Activated CD4-positive, alpha-beta memory T cell treated with anti-CD3 and anti-CD28 coated beads, Interleukin-2, amount 10 ng/mL, durations not matched to agents 7 days and 5 days (primary cell): ENCODE results near the gene CORO2B. TPM values are rescaled to one million over a fixed set of nuclear protein-coding genes. Genes with fewer than 3 reads are reported as not detected.

Source experiments
- CTCF ChIA-PET: fragments of 350-600 bp; sonication (Branson Sonifier 250); formaldehyde crosslinking; loops from one replicate; lab custom pipeline; 2021; ENCODE audit warnings: antibody characterized with exemption, inconsistent platforms; lab: Charles Lee
- POLR2A ChIA-PET: fragments of 350-600 bp; sonication (Branson Sonifier 250); formaldehyde crosslinking; loops from one replicate; lab custom pipeline; 2021; ENCODE audit warnings: antibody characterized with exemption; lab: Charles Lee
- DNase-seq: peaks from one replicate; pipeline ENCODE4 v3.0.0-alpha.2; 2020
- H3K27ac Mint-ChIP-seq: one replicate; pipeline ENCODE4 v1.8.0; 2021; ENCODE audit warnings: mild to moderate bottlenecking, mixed read lengths
- H3K27me3 Mint-ChIP-seq: one replicate; pipeline ENCODE4 v1.8.0; 2021; ENCODE audit warnings: mixed read lengths
- H3K36me3 Mint-ChIP-seq: one replicate; pipeline ENCODE4 v1.8.0; 2021; ENCODE audit warnings: low read depth, mixed read lengths
- H3K4me1 Mint-ChIP-seq: one replicate; pipeline ENCODE4 v1.8.0; 2021; ENCODE audit warnings: mixed read lengths
- H3K4me3 Mint-ChIP-seq: one replicate; pipeline ENCODE4 v1.8.0; 2021; ENCODE audit warnings: mild to moderate bottlenecking, mixed read lengths
- H3K9me3 Mint-ChIP-seq: one replicate; pipeline ENCODE4 v1.8.0; 2021; ENCODE audit warnings: mixed read lengths
- total RNA-seq, 2 experiments: library from RNA; stranded (reverse); gene quantifications; one replicate each; pipeline ENCODE4 v1.2.3, GENCODE V29; 2021

CORO2B gene
- total RNA-seq, 2 experiments from 2014 or later = not detected

GRCh38 chr15:68651916-68652525 is 73.2 kb downstream of the CORO2B start:
- Mint-ChIP-seq H3K27me3 (peaks cover 7% of the 10 kb centered on the region), H3K36me3 (no peaks in the 10 kb centered on the region), H3K27ac (no peak overlapping the region), H3K4me1 (no peaks in the 10 kb centered on the region), H3K9me3 (no peaks in the 10 kb centered on the region), H3K4me3 (no peak overlapping the region)
- POLR2A ChIA-PET = no interaction called here
- CTCF ChIA-PET = interaction anchor here (1.0 to 5.3 kb wide), 9 partner anchors 11 to 103 kb away, joined by 3 to 37 read pairs (median 6); no protein-coding TSS in a partner anchor
- DNase-seq = no peak

GRCh38 chr15:68653031-68653635 is 74.3 kb downstream of the CORO2B start:
- no peak overlapping the region for H3K4me3 Mint-ChIP-seq
- no peaks in the 10 kb centered on the region for H3K9me3 Mint-ChIP-seq
- POLR2A ChIA-PET = no interaction called here
- H3K27ac Mint-ChIP-seq = no peak overlapping the region
- CTCF ChIA-PET = interaction anchor here (0.7 to 5.3 kb wide), 3 partner anchors 22 to 231 kb away, joined by 3 to 37 read pairs (median 9); no protein-coding TSS in a partner anchor
- DNase-seq = no peak
- H3K36me3 Mint-ChIP-seq = no peaks in the 10 kb centered on the region
- peaks cover 7% of the 10 kb centered on the region for H3K27me3 Mint-ChIP-seq
- H3K4me1 Mint-ChIP-seq = no peaks in the 10 kb centered on the region

- H3K27me3 Mint-ChIP-seq = peaks cover 7% of the 10 kb centered on the region
Observed at GRCh38 chr15:68653801-68654200, 75.0 kb downstream of the CORO2B start.

GRCh38 chr15:68654786-68655560 is 76.2 kb downstream of the CORO2B start:
- H3K27ac Mint-ChIP-seq = no peak overlapping the region
- ChIA-PET POLR2A (no interaction called here), CTCF (interaction anchor here (1.2 to 5.3 kb wide), 2 partner anchors 20 to 95 kb away, joined by 3 to 37 read pairs; no protein-coding TSS in a partner anchor)
- peaks cover 7% of the 10 kb centered on the region for H3K27me3 Mint-ChIP-seq
- DNase-seq = no peak
- no peaks in the 10 kb centered on the region for H3K4me1 Mint-ChIP-seq
- no peaks in the 10 kb centered on the region for H3K36me3 Mint-ChIP-seq
- no peaks in the 10 kb centered on the region for H3K9me3 Mint-ChIP-seq
- no peak overlapping the region for H3K4me3 Mint-ChIP-seq

More at GRCh38 chr15:68653801-68654200, 75.0 kb downstream of the CORO2B start:
- ChIA-PET POLR2A (no interaction called here), CTCF (interaction anchor here (1.2 to 5.3 kb wide), 2 partner anchors 21 to 94 kb away, joined by 3 to 37 read pairs; no protein-coding TSS in a partner anchor)
- DNase-seq = no peak
- no peaks in the 10 kb centered on the region for H3K36me3 Mint-ChIP-seq
- H3K4me3 Mint-ChIP-seq = no peak overlapping the region
- H3K9me3 Mint-ChIP-seq = no peaks in the 10 kb centered on the region
- no peaks in the 10 kb centered on the region for H3K4me1 Mint-ChIP-seq
- H3K27ac Mint-ChIP-seq = no peak overlapping the region

GRCh38 chr15:68655686-68656437 is 77.1 kb downstream of the CORO2B start:
- Mint-ChIP-seq H3K9me3 (no peaks in the 10 kb centered on the region), H3K4me1 (no peaks in the 10 kb centered on the region), H3K27ac (no peak overlapping the region), H3K27me3 (peaks cover 7% of the 10 kb centered on the region), H3K4me3 (no peak overlapping the region), H3K36me3 (no peaks in the 10 kb centered on the region)
- ChIA-PET POLR2A (no interaction called here), CTCF (interaction anchor here (1.5 kb wide), 1 partner anchor 18 kb away, joined by 8 read pairs; no protein-coding TSS in a partner anchor)
- DNase-seq = no peak

GRCh38 chr15:68656438-68656739 is 77.6 kb downstream of the CORO2B start:
- CTCF ChIA-PET = interaction anchor here (1.5 kb wide), 1 partner anchor 17 kb away, joined by 8 read pairs; no protein-coding TSS in a partner anchor
- POLR2A ChIA-PET = no interaction called here
- no peak for DNase-seq

GRCh38 chr15:68658151-68658550 is 79.4 kb downstream of the CORO2B start:
- Mint-ChIP-seq H3K36me3 (no peaks in the 10 kb centered on the region), H3K4me1 (no peaks in the 10 kb centered on the region), H3K4me3 (no peak overlapping the region), H3K27ac (no peak overlapping the region), H3K9me3 (no peaks in the 10 kb centered on the region), H3K27me3 (peaks cover 5% of the 10 kb centered on the region)
- ChIA-PET POLR2A (no interaction called here), CTCF (interaction anchor here (1.4 kb wide), 1 partner anchor 16 kb away, joined by 3 read pairs; no protein-coding TSS in a partner anchor)
- no peak for DNase-seq

More at GRCh38 chr15:68656438-68656739, 77.6 kb downstream of the CORO2B start:
- no peaks in the 10 kb centered on the region for H3K36me3 Mint-ChIP-seq
- no peaks in the 10 kb centered on the region for H3K4me1 Mint-ChIP-seq
- H3K27me3 Mint-ChIP-seq = peaks cover 7% of the 10 kb centered on the region
- H3K27ac Mint-ChIP-seq = no peak overlapping the region
- H3K9me3 Mint-ChIP-seq = no peaks in the 10 kb centered on the region
- no peak overlapping the region for H3K4me3 Mint-ChIP-seq

GRCh38 chr15:68658641-68659358 is 80.0 kb downstream of the CORO2B start:
- Mint-ChIP-seq H3K9me3 (no peaks in the 10 kb centered on the region), H3K36me3 (no peaks in the 10 kb centered on the region), H3K4me1 (no peaks in the 10 kb centered on the region), H3K4me3 (no peak overlapping the region), H3K27ac (no peak overlapping the region), H3K27me3 (peaks cover 10% of the 10 kb centered on the region)
- CTCF ChIA-PET = interaction anchor here (1.4 kb wide), 1 partner anchor 15 kb away, joined by 3 read pairs; no protein-coding TSS in a partner anchor
- POLR2A ChIA-PET = no interaction called here
- DNase-seq = no peak

GRCh38 chr15:68663526-68663925 is 84.7 kb downstream of the CORO2B start:
- Mint-ChIP-seq H3K36me3 (no peaks in the 10 kb centered on the region), H3K27me3 (peaks cover 19% of the 10 kb centered on the region), H3K4me3 (no peak overlapping the region), H3K9me3 (no peaks in the 10 kb centered on the region), H3K27ac (no peak overlapping the region), H3K4me1 (no peaks in the 10 kb centered on the region)
- ChIA-PET POLR2A (no interaction called here), CTCF (interaction anchor here (2.2 to 4.8 kb wide), 2 partner anchors 11 to 12 kb away, joined by 7 to 33 read pairs; no protein-coding TSS in a partner anchor)
- no peak for DNase-seq

- ChIA-PET CTCF (interaction anchor here (4.8 kb wide), 1 partner anchor 8 kb away, joined by 33 read pairs; no protein-coding TSS in a partner anchor), POLR2A (no interaction called here)
- H3K4me3 Mint-ChIP-seq = no peak overlapping the region
- no peaks in the 10 kb centered on the region for H3K4me1 Mint-ChIP-seq
- no peak overlapping the region for H3K27ac Mint-ChIP-seq
- no peaks in the 10 kb centered on the region for H3K36me3 Mint-ChIP-seq
- H3K27me3 Mint-ChIP-seq = peaks cover 21% of the 10 kb centered on the region
- no peaks in the 10 kb centered on the region for H3K9me3 Mint-ChIP-seq
- no peak for DNase-seq
Observed at GRCh38 chr15:68666120-68666811, 87.5 kb downstream of the CORO2B start.

GRCh38 chr15:68666812-68667450 is 88.1 kb downstream of the CORO2B start:
- DNase-seq = no peak
- H3K27ac Mint-ChIP-seq = no peak overlapping the region
- H3K27me3 Mint-ChIP-seq = peaks cover 26% of the 10 kb centered on the region
- no peaks in the 10 kb centered on the region for H3K4me1 Mint-ChIP-seq
- H3K9me3 Mint-ChIP-seq = no peaks in the 10 kb centered on the region
- POLR2A ChIA-PET = no interaction called here
- CTCF ChIA-PET = no interaction called here
- H3K36me3 Mint-ChIP-seq = no peaks in the 10 kb centered on the region
- H3K4me3 Mint-ChIP-seq = no peak overlapping the region
